HEK293T (cell line): Measurements from ENCODE around the gene LRRC4C.

Source experiments
- ELF4 ChIP-seq: fragments of 450-650 bp; IDR thresholded peaks from 2 replicates; pipeline ENCODE4 v1.6.1; 2017; ENCODE audit warnings: antibody characterized with exemption
- SP1 ChIP-seq: fragments of 450-650 bp; IDR thresholded peaks from 2 replicates; pipeline ENCODE4 v1.6.1; 2017

- TF ChIP-seq SP1 (no peak), ELF4 (no peak)
These were observed 340.9 kb downstream of the LRRC4C start for GRCh38 chr11:41118521-41118920.
